Measurements from ENCODE around the gene ZAR1.

The ZAR1 gene

GRCh38 chr4:48493452-48494100, 3.5 kb downstream of the ZAR1 start:
- TF ChIP-seq SIN3A (IDR thresholded peaks at IDR 0.05; ENCODE audit: borderline replicate concordance, insufficient read depth, low read length) (no peak), TAF1 (IDR thresholded peaks at IDR 0.05; ENCODE audit: borderline replicate concordance, insufficient read depth, low read length) (no peak), POLR2AphosphoS5 (IDR thresholded peaks at IDR 0.05; ENCODE audit: low read depth, low read length) (no peak), FOXP2 (optimal IDR thresholded peaks at IDR 0.05; ENCODE audit: borderline replicate concordance, extremely low read depth, extremely low read length, insufficient read depth) (no peak)
- TF ChIP-seq, protein P1, sequence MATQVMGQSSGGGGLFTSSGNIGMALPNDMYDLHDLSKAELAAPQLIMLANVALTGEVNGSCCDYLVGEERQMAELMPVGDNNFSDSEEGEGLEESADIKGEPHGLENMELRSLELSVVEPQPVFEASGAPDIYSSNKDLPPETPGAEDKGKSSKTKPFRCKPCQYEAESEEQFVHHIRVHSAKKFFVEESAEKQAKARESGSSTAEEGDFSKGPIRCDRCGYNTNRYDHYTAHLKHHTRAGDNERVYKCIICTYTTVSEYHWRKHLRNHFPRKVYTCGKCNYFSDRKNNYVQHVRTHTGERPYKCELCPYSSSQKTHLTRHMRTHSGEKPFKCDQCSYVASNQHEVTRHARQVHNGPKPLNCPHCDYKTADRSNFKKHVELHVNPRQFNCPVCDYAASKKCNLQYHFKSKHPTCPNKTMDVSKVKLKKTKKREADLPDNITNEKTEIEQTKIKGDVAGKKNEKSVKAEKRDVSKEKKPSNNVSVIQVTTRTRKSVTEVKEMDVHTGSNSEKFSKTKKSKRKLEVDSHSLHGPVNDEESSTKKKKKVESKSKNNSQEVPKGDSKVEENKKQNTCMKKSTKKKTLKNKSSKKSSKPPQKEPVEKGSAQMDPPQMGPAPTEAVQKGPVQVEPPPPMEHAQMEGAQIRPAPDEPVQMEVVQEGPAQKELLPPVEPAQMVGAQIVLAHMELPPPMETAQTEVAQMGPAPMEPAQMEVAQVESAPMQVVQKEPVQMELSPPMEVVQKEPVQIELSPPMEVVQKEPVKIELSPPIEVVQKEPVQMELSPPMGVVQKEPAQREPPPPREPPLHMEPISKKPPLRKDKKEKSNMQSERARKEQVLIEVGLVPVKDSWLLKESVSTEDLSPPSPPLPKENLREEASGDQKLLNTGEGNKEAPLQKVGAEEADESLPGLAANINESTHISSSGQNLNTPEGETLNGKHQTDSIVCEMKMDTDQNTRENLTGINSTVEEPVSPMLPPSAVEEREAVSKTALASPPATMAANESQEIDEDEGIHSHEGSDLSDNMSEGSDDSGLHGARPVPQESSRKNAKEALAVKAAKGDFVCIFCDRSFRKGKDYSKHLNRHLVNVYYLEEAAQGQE (IDR thresholded peaks at IDR 0.05; ENCODE audit: insufficient read depth in 1 of 2, low read depth in 2 of 2, low read length in 2 of 2), result no peak

DNA sequence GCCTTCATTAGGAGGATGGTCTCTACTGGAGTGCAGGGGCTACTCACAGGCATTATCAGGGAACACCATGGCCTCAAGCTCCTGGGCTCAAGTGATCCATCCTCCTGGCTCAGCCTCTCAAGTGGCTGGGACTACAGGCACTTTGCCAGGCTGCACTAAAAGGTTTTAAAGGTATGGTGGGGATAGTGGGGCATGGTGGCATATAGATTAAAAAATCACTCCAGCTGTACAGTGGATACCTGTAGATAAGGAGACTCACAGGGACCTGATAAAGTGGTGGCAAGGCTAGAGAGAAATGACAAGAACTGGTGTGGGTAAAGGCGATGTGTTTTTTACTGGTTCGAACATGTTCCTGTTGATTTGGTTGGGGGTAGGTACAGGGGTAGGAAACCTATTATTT, 5.9 kb downstream of the ZAR1 start:
- no peak for TF ChIP-seq POLR2AphosphoS5 (IDR thresholded peaks at IDR 0.05; ENCODE audit: low read depth, low read length)
- no peak for TF ChIP-seq SIN3A (IDR thresholded peaks at IDR 0.05; ENCODE audit: borderline replicate concordance, insufficient read depth, low read length)
- no peak for TF ChIP-seq TAF1 (IDR thresholded peaks at IDR 0.05; ENCODE audit: borderline replicate concordance, insufficient read depth, low read length)
- no peak for TF ChIP-seq FOXP2 (optimal IDR thresholded peaks at IDR 0.05; ENCODE audit: borderline replicate concordance, extremely low read depth, extremely low read length, insufficient read depth)
- TF ChIP-seq, protein P1 (IDR thresholded peaks at IDR 0.05; ENCODE audit: insufficient read depth in 1 of 2, low read depth in 2 of 2, low read length in 2 of 2), result no peak

- TF ChIP-seq, protein P1 (IDR thresholded peaks at IDR 0.05; ENCODE audit: insufficient read depth in 1 of 2, low read depth in 2 of 2, low read length in 2 of 2), result no peak
- no peak for TF ChIP-seq FOXP2 (optimal IDR thresholded peaks at IDR 0.05; ENCODE audit: borderline replicate concordance, extremely low read depth, extremely low read length, insufficient read depth)
Observed at GRCh38 chr4:48498895-48499294, 8.8 kb downstream of the ZAR1 start.

- no peak for TF ChIP-seq SIN3A (IDR thresholded peaks at IDR 0.05; ENCODE audit: borderline replicate concordance, insufficient read depth, low read length)
- TF ChIP-seq TAF1 (IDR thresholded peaks at IDR 0.05; ENCODE audit: borderline replicate concordance, insufficient read depth, low read length), result no peak
- no peak for TF ChIP-seq POLR2AphosphoS5 (IDR thresholded peaks at IDR 0.05; ENCODE audit: low read depth, low read length)
- TF ChIP-seq, protein P1 (IDR thresholded peaks at IDR 0.05; ENCODE audit: insufficient read depth in 1 of 2, low read depth in 2 of 2, low read length in 2 of 2), result no peak
- TF ChIP-seq FOXP2 (optimal IDR thresholded peaks at IDR 0.05; ENCODE audit: borderline replicate concordance, extremely low read depth, extremely low read length, insufficient read depth), result no peak
Observed at GRCh38 chr4:48499551-48500066, 9.6 kb downstream of the ZAR1 start.
